Endodermal cell (in vitro differentiated cells): Measurements from ENCODE around the gene BMP4. TPM values are rescaled to one million over a fixed set of nuclear protein-coding genes. Genes with fewer than 3 reads are reported as not detected.

Source experiments
- DNase-seq: peaks from one replicate; pipeline ENCODE4 v3.0.0-alpha.2; 2017
- H3K27ac ChIP-seq: 2 replicates; pipeline ENCODE4 v1.5.1; 2013; ENCODE audit warnings: mild to moderate bottlenecking, low read depth, low read length, moderate library complexity
- H3K27me3 ChIP-seq: 2 replicates; pipeline ENCODE4 v1.6.1; 2013; ENCODE audit warnings: mild to moderate bottlenecking, low read length, moderate library complexity; ENCODE audit not compliant: insufficient read depth, control insufficient read depth, poor library complexity, severe bottlenecking
- H3K36me3 ChIP-seq: 2 replicates; pipeline ENCODE4 v1.7.0; 2013; ENCODE audit warnings: mild to moderate bottlenecking, low read length, moderate library complexity; ENCODE audit not compliant: control insufficient read depth, insufficient read depth
- H3K4me1 ChIP-seq: one replicate; pipeline ENCODE4 v1.7.0; 2013; ENCODE audit warnings: low read length; ENCODE audit not compliant: control insufficient read depth, insufficient read depth
- H3K4me3 ChIP-seq: 2 replicates; pipeline ENCODE4 v1.5.1; 2013; ENCODE audit warnings: mild to moderate bottlenecking, low read length, moderate library complexity
- H3K9ac ChIP-seq: 2 replicates; pipeline ENCODE4 v1.6.1; 2013; ENCODE audit warnings: mild to moderate bottlenecking, low read length, moderate library complexity; ENCODE audit not compliant: poor library complexity, severe bottlenecking; ENCODE audit errors: extremely low read depth
- H3K9me3 ChIP-seq: 2 replicates; pipeline ENCODE4 v1.6.1; 2013; ENCODE audit warnings: mild to moderate bottlenecking, low read length, moderate library complexity; ENCODE audit not compliant: control insufficient read depth
- H3K27ac Mint-ChIP-seq: 2 replicates; pipeline ENCODE4 v1.8.0; 2020; ENCODE audit warnings: mixed read lengths
- H3K27me3 Mint-ChIP-seq: 2 replicates; pipeline ENCODE4 v1.8.0; 2021; ENCODE audit warnings: mild to moderate bottlenecking, mixed read lengths; ENCODE audit not compliant: insufficient read depth
- H3K36me3 Mint-ChIP-seq: 2 replicates; pipeline ENCODE4 v1.8.0; 2020; ENCODE audit warnings: low read depth, mixed read lengths
- H3K4me1 Mint-ChIP-seq: 2 replicates; pipeline ENCODE4 v1.8.0; 2020; ENCODE audit warnings: mixed read lengths
- H3K4me3 Mint-ChIP-seq: 2 replicates; pipeline ENCODE4 v1.8.0; 2020; ENCODE audit warnings: mild to moderate bottlenecking, moderate library complexity, mixed read lengths
- H3K9me3 Mint-ChIP-seq: 2 replicates; pipeline ENCODE4 v1.8.0; 2020; ENCODE audit warnings: mild to moderate bottlenecking, mixed read lengths
- WGBS, 2 experiments: methylation state at CpG; one replicate each; pipeline versions ENCODE4 v1.1.5 to v1.1.7; 2013; ENCODE audit warnings: missing lambda C conversion rate in 2 of 2, mixed read lengths in 1 of 2; ENCODE audit not compliant: insufficient coverage in 1 of 2, insufficient read length in 1 of 2; 5-methylcytosine and 5-hydroxymethylcytosine counted together
- total RNA-seq, 2 donors: library from RNA; stranded (reverse); fragmentation: NEBNext Ultra II Directional in 1 of 2; extraction: Animal tissue kit (Norgen Biotek cat#: 25700) in 1 of 2; gene quantifications; 2 replicates in 1 of 2; 3 replicates in 1 of 2; pipeline ENCODE4 v1.2.1, GENCODE V29; 2021
- TF ChIP-seq, protein P1 (sequence below): fragments of 200-600 bp; sonication (generic); conservative IDR thresholded peaks from 2 replicates; pipeline ENCODE4 v1.5.0; 2021; ENCODE audit warnings: antibody characterized with exemption, mild to moderate bottlenecking

Gene BMP4
- total RNA-seq, 2 donors from 2014 or later, result 13.0 to 19.9 TPM

GRCh38 chr14:53921027-53921426, 35.6 kb downstream of the BMP4 start:
- H3K9me3 Mint-ChIP-seq, result no peaks in the 10 kb centered on the region
- no peaks in the 10 kb centered on the region for H3K36me3 Mint-ChIP-seq
- TF ChIP-seq, protein P1, sequence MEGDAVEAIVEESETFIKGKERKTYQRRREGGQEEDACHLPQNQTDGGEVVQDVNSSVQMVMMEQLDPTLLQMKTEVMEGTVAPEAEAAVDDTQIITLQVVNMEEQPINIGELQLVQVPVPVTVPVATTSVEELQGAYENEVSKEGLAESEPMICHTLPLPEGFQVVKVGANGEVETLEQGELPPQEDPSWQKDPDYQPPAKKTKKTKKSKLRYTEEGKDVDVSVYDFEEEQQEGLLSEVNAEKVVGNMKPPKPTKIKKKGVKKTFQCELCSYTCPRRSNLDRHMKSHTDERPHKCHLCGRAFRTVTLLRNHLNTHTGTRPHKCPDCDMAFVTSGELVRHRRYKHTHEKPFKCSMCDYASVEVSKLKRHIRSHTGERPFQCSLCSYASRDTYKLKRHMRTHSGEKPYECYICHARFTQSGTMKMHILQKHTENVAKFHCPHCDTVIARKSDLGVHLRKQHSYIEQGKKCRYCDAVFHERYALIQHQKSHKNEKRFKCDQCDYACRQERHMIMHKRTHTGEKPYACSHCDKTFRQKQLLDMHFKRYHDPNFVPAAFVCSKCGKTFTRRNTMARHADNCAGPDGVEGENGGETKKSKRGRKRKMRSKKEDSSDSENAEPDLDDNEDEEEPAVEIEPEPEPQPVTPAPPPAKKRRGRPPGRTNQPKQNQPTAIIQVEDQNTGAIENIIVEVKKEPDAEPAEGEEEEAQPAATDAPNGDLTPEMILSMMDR, result no peak
- no peak overlapping the region for H3K27ac Mint-ChIP-seq
- no peak for DNase-seq
- H3K4me3 ChIP-seq, result no peak overlapping the region
- no peaks in the 10 kb centered on the region for H3K27me3 Mint-ChIP-seq
- H3K9ac ChIP-seq, result no peak overlapping the region
- H3K27ac ChIP-seq, result no peak overlapping the region
- no peak overlapping the region for H3K4me3 Mint-ChIP-seq
- H3K36me3 ChIP-seq, result no peaks in the 10 kb centered on the region
- WGBS, 2 experiments, result 56 to 100% methylated on average over 1 to 3 of the region's 3 CpGs
- H3K9me3 ChIP-seq, result peaks cover 10% of the 10 kb centered on the region
- peaks cover 5% of the 10 kb centered on the region for H3K4me1 Mint-ChIP-seq
- H3K27me3 ChIP-seq, result no peaks in the 10 kb centered on the region
- no peaks in the 10 kb centered on the region for H3K4me1 ChIP-seq

DNA sequence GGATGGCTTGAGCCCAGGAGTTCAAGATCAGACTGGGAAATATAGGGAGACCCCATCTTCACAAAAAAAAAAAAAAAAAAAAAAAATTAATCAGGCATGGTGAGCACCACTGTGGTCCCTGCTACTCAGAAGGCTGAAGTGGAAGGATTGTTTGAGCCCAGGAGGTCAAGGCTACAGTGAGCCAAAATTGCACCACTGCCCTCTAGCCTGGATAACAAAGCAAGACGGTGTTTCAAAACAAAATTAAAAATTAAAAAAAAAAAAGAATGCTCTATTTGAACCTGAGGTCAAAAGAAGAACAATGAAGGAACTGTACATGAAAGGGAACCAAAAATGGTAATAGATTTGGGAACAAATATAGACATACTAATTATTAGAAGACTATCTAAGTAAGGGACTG, 40.4 kb downstream of the BMP4 start:
- no peaks in the 10 kb centered on the region for H3K36me3 Mint-ChIP-seq

DNA sequence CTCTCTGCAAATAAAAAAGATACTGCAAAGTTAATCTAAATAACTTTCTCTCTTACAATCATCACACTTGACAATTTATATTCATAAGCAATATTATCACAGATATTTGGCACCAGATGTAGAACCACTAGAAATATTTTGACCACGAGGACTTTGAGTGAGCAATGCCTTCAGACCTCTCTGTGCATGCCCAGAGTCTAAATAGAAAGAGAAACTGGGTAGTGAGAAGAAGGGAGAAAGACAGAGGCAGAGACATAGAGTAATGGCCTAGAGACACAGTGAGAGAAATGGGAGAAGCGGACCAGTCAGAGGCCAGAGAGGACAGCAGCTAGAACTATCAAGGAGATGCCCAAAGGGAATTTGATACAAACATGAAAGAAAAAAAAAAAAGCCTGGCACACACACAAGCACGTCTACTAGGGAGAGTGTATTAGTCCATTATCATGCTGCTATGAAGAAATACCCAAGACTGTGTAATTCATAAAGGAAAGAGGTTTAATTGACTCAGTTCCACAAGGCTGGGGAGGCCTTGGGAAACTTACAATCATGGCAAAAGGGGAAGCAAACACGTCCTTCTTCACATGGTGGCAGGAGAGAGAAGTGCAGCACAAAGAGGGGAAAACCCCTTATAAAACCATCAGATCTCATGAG, 41.1 kb downstream of the BMP4 start:
- no peak for DNase-seq
- Histone ChIP-seq H3K36me3 (no peaks in the 10 kb centered on the region), H3K9me3 (peaks cover 10% of the 10 kb centered on the region), H3K9ac (no peak overlapping the region), H3K4me1 (no peaks in the 10 kb centered on the region), H3K4me3 (no peak overlapping the region), H3K27ac (no peak overlapping the region), H3K27me3 (no peaks in the 10 kb centered on the region)
- H3K9me3 Mint-ChIP-seq, result peaks cover 3% of the 10 kb centered on the region
- no peak overlapping the region for H3K27ac Mint-ChIP-seq
- H3K4me3 Mint-ChIP-seq, result no peak overlapping the region
- TF ChIP-seq, protein P1, result no peak
- no peaks in the 10 kb centered on the region for H3K27me3 Mint-ChIP-seq
- H3K4me1 Mint-ChIP-seq, result peaks cover 5% of the 10 kb centered on the region
- no peaks in the 10 kb centered on the region for H3K36me3 Mint-ChIP-seq
- 87 to 100% methylated on average over 2 to 4 of the region's 4 CpGs for WGBS, 2 experiments

More for the DNA sequence above, 40.4 kb downstream of the BMP4 start:
- Mint-ChIP-seq H3K4me1 (peaks cover 5% of the 10 kb centered on the region), H3K9me3 (peaks cover 3% of the 10 kb centered on the region), H3K4me3 (no peak overlapping the region), H3K27ac (no peak overlapping the region), H3K27me3 (no peaks in the 10 kb centered on the region)
- Histone ChIP-seq H3K9ac (no peak overlapping the region), H3K36me3 (no peaks in the 10 kb centered on the region), H3K27ac (no peak overlapping the region), H3K4me3 (no peak overlapping the region), H3K27me3 (no peaks in the 10 kb centered on the region), H3K4me1 (no peaks in the 10 kb centered on the region), H3K9me3 (peaks cover 10% of the 10 kb centered on the region)
- 88% methylated on average over 1 of the region's 1 CpG; no CpG with 5 or more reads in 1 of the 2 experiments for WGBS, 2 experiments
- TF ChIP-seq, protein P1, result no peak
- no peak for DNase-seq
